OCI-LY3 (cell line): ENCODE results near the gene PIP5K1B.

Source experiments
- H2AFZ ChIP-seq: fragments of 200-600, 300-600 bp; shearing (Covaris generic); 2 replicates; pipeline ENCODE4 v1.6.0; 2014; ENCODE audit warnings: antibody characterized with exemption, low read depth, low read length
- H3K27ac ChIP-seq: fragments of 200-600, 300-600 bp; sonication (generic); 2 replicates; pipeline ENCODE4 v1.5.1; 2014; ENCODE audit warnings: mild to moderate bottlenecking, low read length, moderate library complexity, mixed read lengths
- H3K27me3 ChIP-seq: fragments of 200-600, 300-600 bp; sonication (generic); 2 replicates; pipeline ENCODE4 v1.6.1; 2014; ENCODE audit warnings: low read depth, low read length, mixed read lengths
- H3K36me3 ChIP-seq: fragments of 200-600, 300-600 bp; sonication (generic); replicated peaks from 2 replicates; pipeline ENCODE3; 2014; ENCODE audit warnings: low read depth, low read length, mixed read lengths
- H3K4me1 ChIP-seq: fragments of 300-600, 200-600 bp; sonication (generic); 2 replicates; pipeline ENCODE4 v1.6.1; 2014; ENCODE audit warnings: low read length, mixed read lengths
- H3K4me2 ChIP-seq: fragments of 200-600, 300-600 bp; sonication (generic); 2 replicates; pipeline ENCODE4 v1.6.1; 2014; ENCODE audit warnings: low read length, mixed read lengths
- H3K4me3 ChIP-seq: fragments of 300-600, 200-600 bp; sonication (generic); 2 replicates; pipeline ENCODE4 v1.5.1; 2014; ENCODE audit warnings: antibody characterized with exemption, mild to moderate bottlenecking, low read length, moderate library complexity
- H3K79me2 ChIP-seq: fragments of 300-600, 200-600 bp; shearing (Covaris generic); 2 replicates; pipeline ENCODE4 v1.6.1; 2014; ENCODE audit warnings: mild to moderate bottlenecking, low read length, mixed read lengths
- H3K9ac ChIP-seq: fragments of 300-600, 200-600 bp; shearing (Covaris generic); 2 replicates; pipeline ENCODE4 v1.6.0; 2014; ENCODE audit warnings: mild to moderate bottlenecking, low read length, moderate library complexity
- H3K9me3 ChIP-seq: fragments of 200-600, 300-600 bp; shearing (Covaris generic); 2 replicates; pipeline ENCODE4 v1.6.1; 2014; ENCODE audit warnings: low read length, mixed read lengths; ENCODE audit not compliant: insufficient read depth
- H4K20me1 ChIP-seq: fragments of 200-600, 300-600 bp; sonication (generic); 2 replicates; pipeline ENCODE4 v1.6.1; 2016; ENCODE audit warnings: low read length, mixed read lengths; ENCODE audit not compliant: insufficient read depth
- CTCF ChIP-seq: fragments of 200-600, 300-600 bp; sonication (generic); IDR thresholded peaks from 2 replicates; pipeline ENCODE4 v1.5.1; 2014; ENCODE audit warnings: antibody characterized with exemption, low read length, low read depth
- EZH2phosphoT487 ChIP-seq: fragments of 200-600 bp; shearing (Covaris generic); IDR thresholded peaks from 2 replicates; pipeline ENCODE4 v1.6.1; 2018; ENCODE audit warnings: antibody characterized with exemption, mixed run types, low read depth

The PIP5K1B gene

GRCh38 chr9:68791169-68791568, 86.1 kb downstream of the PIP5K1B start:
- no peaks in the 10 kb centered on the region for H3K4me1 ChIP-seq
- peaks cover 8% of the 10 kb centered on the region for H3K27me3 ChIP-seq
- no peak overlapping the region for H3K27ac ChIP-seq
- no peak for TF ChIP-seq EZH2phosphoT487
- TF ChIP-seq CTCF = no peak
- H4K20me1 ChIP-seq = no peaks in the 10 kb centered on the region
- no peak overlapping the region for H3K4me2 ChIP-seq
- no peaks in the 10 kb centered on the region for H3K79me2 ChIP-seq
- H2AFZ ChIP-seq = no peak overlapping the region
- H3K4me3 ChIP-seq = no peak overlapping the region
- no peak overlapping the region for H3K9ac ChIP-seq
- no peaks in the 10 kb centered on the region for H3K9me3 ChIP-seq
- no peaks in the 10 kb centered on the region for H3K36me3 ChIP-seq

GRCh38 chr9:68793605-68794343, 88.7 kb downstream of the PIP5K1B start:
- Histone ChIP-seq H3K9ac (no peak overlapping the region), H4K20me1 (no peaks in the 10 kb centered on the region), H2AFZ (no peak overlapping the region), H3K79me2 (no peaks in the 10 kb centered on the region), H3K27ac (no peak overlapping the region), H3K36me3 (no peaks in the 10 kb centered on the region), H3K4me1 (no peaks in the 10 kb centered on the region), H3K4me2 (no peak overlapping the region), H3K9me3 (no peaks in the 10 kb centered on the region), H3K27me3 (peaks cover 26% of the 10 kb centered on the region), H3K4me3 (no peak overlapping the region)
- TF ChIP-seq EZH2phosphoT487 (no peak), CTCF (no peak)

- Histone ChIP-seq H4K20me1 (no peaks in the 10 kb centered on the region), H3K9me3 (no peaks in the 10 kb centered on the region), H2AFZ (no peak overlapping the region), H3K36me3 (no peaks in the 10 kb centered on the region), H3K4me2 (no peak overlapping the region), H3K4me1 (no peaks in the 10 kb centered on the region), H3K4me3 (no peak overlapping the region), H3K79me2 (no peaks in the 10 kb centered on the region), H3K27ac (no peak overlapping the region), H3K9ac (no peak overlapping the region), H3K27me3 (peaks cover 26% of the 10 kb centered on the region)
- TF ChIP-seq EZH2phosphoT487 = no peak
- TF ChIP-seq CTCF = no peak
Observed at GRCh38 chr9:68794898-68795297, 89.9 kb downstream of the PIP5K1B start.

GRCh38 chr9:68795411-68795810, 90.4 kb downstream of the PIP5K1B start:
- Histone ChIP-seq H3K4me1 (no peaks in the 10 kb centered on the region), H3K79me2 (no peaks in the 10 kb centered on the region), H3K27ac (no peak overlapping the region), H3K9me3 (no peaks in the 10 kb centered on the region), H2AFZ (no peak overlapping the region), H3K9ac (no peak overlapping the region), H4K20me1 (no peaks in the 10 kb centered on the region), H3K36me3 (no peaks in the 10 kb centered on the region), H3K27me3 (peaks cover 26% of the 10 kb centered on the region), H3K4me3 (no peak overlapping the region), H3K4me2 (no peak overlapping the region)
- TF ChIP-seq CTCF (no peak), EZH2phosphoT487 (no peak)
